ENCODE results near the gene PSMB5. TPM values are rescaled to one million over a fixed set of nuclear protein-coding genes. Genes with fewer than 3 reads are reported as not detected.

The PSMB5 gene
- total RNA-seq, 1 experiment from 2014 or later: 162 TPM

DNA sequence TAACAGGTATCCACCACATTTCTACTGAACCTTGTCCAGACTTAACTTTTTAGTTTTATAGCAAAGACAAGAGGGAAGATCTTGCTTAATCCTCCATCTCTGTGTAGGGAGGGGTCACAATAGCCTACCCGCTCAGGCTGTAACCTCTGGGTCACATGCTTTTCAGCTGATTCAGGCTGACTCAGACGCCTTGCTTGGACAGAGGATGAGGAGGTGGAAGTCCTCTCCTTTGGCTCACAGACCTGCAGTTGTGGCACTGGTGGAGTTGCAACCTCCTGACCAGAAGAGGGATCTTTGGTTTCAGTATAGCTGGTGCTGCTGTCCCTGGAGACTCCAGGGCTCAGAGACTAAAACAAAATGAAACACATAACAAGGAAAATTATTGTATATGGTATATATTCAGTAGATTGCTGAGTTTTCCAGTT is 44.0 kb upstream of the PSMB5 start:
- H3K9me3 Mint-ChIP-seq (ENCODE audit: unreplicated experiment): no peaks in the 10 kb centered on the region
- intact Hi-C loops (cut with micrococcal nuclease): loop anchor here (2.0 to 5.0 kb wide), 2 partner anchors 16 to 109 kb away; partner anchors contain the start of genes ACIN1 and C14orf119
- H3K4me1 Mint-ChIP-seq (ENCODE audit: insufficient read depth, unreplicated experiment): peaks cover 25% of the 10 kb centered on the region
- H3K27me3 Mint-ChIP-seq (ENCODE audit: insufficient read depth, unreplicated experiment): no peaks in the 10 kb centered on the region
- no peak overlapping the region for H3K4me3 Mint-ChIP-seq (ENCODE audit: unreplicated experiment)
- ChIA-PET POLR2A (interaction anchor here (0.7 to 3.6 kb wide), 7 partner anchors 9 to 123 kb away, joined by 3 to 74 read pairs (median 3); partner anchors contain the start of genes ACIN1 and C14orf119), CTCF (interaction anchor here (0.5 to 8.5 kb wide), 13 partner anchors 10 to 228 kb away, joined by 4 to 110 read pairs (median 14); partner anchors contain the start of genes ACIN1, C14orf119 and CDH24)
- TF ChIP-seq, protein P1, sequence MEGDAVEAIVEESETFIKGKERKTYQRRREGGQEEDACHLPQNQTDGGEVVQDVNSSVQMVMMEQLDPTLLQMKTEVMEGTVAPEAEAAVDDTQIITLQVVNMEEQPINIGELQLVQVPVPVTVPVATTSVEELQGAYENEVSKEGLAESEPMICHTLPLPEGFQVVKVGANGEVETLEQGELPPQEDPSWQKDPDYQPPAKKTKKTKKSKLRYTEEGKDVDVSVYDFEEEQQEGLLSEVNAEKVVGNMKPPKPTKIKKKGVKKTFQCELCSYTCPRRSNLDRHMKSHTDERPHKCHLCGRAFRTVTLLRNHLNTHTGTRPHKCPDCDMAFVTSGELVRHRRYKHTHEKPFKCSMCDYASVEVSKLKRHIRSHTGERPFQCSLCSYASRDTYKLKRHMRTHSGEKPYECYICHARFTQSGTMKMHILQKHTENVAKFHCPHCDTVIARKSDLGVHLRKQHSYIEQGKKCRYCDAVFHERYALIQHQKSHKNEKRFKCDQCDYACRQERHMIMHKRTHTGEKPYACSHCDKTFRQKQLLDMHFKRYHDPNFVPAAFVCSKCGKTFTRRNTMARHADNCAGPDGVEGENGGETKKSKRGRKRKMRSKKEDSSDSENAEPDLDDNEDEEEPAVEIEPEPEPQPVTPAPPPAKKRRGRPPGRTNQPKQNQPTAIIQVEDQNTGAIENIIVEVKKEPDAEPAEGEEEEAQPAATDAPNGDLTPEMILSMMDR (IDR thresholded peaks at IDR 0.05; ENCODE audit: unreplicated experiment): no peak
- no TSS peak for BruUV-seq (replicated peaks)
- peaks cover 96% of the 10 kb centered on the region for H3K36me3 Mint-ChIP-seq (ENCODE audit: insufficient read depth, unreplicated experiment)
- peak overlapping the region; percentile 49 for H3K27ac Mint-ChIP-seq (ENCODE audit: low read depth, unreplicated experiment)
- peak; percentile 92 for DNase-seq (ENCODE audit: unreplicated experiment)

DNA sequence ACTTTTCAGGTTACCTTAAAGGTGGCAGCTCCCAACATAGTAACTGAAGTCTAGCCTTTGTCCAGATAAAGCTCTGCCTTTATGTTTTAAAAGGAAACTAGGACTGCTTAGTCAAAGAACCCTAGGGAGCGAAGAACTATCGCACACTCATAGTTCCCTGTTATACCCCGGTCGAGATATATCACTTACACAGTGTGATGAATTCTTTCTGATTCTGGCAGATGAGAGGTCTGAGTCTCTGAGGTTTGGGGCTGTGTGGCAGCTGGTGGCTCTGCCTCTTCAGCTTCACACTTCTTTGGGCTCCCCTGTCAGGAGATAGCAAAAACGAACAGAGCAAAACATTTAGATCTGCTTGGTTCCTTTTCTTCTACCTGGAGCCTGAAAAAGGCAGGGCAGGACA is 43.3 kb upstream of the PSMB5 start:
- H3K9me3 Mint-ChIP-seq (ENCODE audit: unreplicated experiment): no peaks in the 10 kb centered on the region
- TF ChIP-seq, protein P1 (IDR thresholded peaks at IDR 0.05; ENCODE audit: unreplicated experiment): no peak
- H3K36me3 Mint-ChIP-seq (ENCODE audit: insufficient read depth, unreplicated experiment): peaks cover 96% of the 10 kb centered on the region
- H3K27ac Mint-ChIP-seq (ENCODE audit: low read depth, unreplicated experiment): peak overlapping the region; percentile 42
- peaks cover 25% of the 10 kb centered on the region for H3K4me1 Mint-ChIP-seq (ENCODE audit: insufficient read depth, unreplicated experiment)
- CTCF ChIA-PET: interaction anchor here (0.5 to 8.5 kb wide), 22 partner anchors 11 to 226 kb away, joined by 3 to 110 read pairs (median 6); partner anchors contain the start of genes ACIN1, C14orf119, CDH24 and SLC7A8
- DNase-seq (ENCODE audit: unreplicated experiment): no peak
- BruUV-seq (replicated peaks): no TSS peak
- POLR2A ChIA-PET: interaction anchor here (0.6 to 3.6 kb wide), 10 partner anchors 8 to 149 kb away, joined by 3 to 74 read pairs (median 4); partner anchors contain the start of genes ACIN1, C14orf119, PRMT5 and SLC7A8
- no peak overlapping the region for H3K4me3 Mint-ChIP-seq (ENCODE audit: unreplicated experiment)
- H3K27me3 Mint-ChIP-seq (ENCODE audit: insufficient read depth, unreplicated experiment): no peaks in the 10 kb centered on the region
- intact Hi-C loops (cut with micrococcal nuclease): loop anchor here (2.0 to 5.0 kb wide), 3 partner anchors 17 to 109 kb away; partner anchors contain the start of genes ACIN1 and C14orf119

DNA sequence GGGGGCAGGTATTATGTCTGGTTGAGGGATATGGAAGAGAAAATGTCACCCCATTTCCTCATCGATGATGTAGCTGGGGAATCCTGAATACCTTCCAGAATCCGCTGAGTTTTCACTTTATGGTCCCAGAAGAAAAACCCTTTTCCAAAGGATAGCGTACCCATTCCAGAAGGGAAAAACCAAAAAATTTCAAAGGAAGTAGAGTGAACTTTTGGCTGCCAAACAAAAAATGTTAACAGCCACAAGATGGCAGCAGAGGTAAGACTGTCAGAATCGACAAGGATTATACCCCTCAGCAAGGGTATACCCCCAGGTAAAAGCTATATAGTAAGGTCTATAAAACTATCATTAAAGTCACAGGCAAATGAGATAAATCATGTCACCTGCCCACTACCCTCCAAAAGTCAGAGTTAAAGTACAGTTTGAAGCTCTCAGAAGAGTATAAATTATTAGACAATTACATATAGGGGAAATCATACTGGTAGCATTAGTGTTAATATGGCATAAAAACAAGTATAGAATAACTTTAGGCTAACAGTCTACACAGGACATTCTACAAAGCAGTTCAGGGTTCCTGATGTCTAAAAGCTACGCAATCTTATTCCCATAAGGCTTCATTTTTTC is 42.2 kb upstream of the PSMB5 start:
- Mint-ChIP-seq H3K27ac (ENCODE audit: low read depth, unreplicated experiment) (no peak overlapping the region), H3K4me1 (ENCODE audit: insufficient read depth, unreplicated experiment) (peaks cover 30% of the 10 kb centered on the region), H3K9me3 (ENCODE audit: unreplicated experiment) (no peaks in the 10 kb centered on the region), H3K4me3 (ENCODE audit: unreplicated experiment) (no peak overlapping the region), H3K27me3 (ENCODE audit: insufficient read depth, unreplicated experiment) (no peaks in the 10 kb centered on the region), H3K36me3 (ENCODE audit: insufficient read depth, unreplicated experiment) (peaks cover 98% of the 10 kb centered on the region)
- no TSS peak for BruUV-seq (replicated peaks)
- intact Hi-C loops (cut with micrococcal nuclease): loop anchor here (2.0 to 5.0 kb wide), 2 partner anchors 32 to 110 kb away; no protein-coding TSS in a partner anchor
- TF ChIP-seq, protein P1 (IDR thresholded peaks at IDR 0.05; ENCODE audit: unreplicated experiment): peak; percentile 55
- POLR2A ChIA-PET: interaction anchor here (0.7 to 3.6 kb wide), 7 partner anchors 14 to 148 kb away, joined by 3 to 74 read pairs (median 4); partner anchors contain the start of genes ACIN1, AJUBA, C14orf119 and PRMT5
- DNase-seq (ENCODE audit: unreplicated experiment): peak; percentile 48
- CTCF ChIA-PET: interaction anchor here (0.6 to 8.5 kb wide), 43 partner anchors 10 to 751 kb away, joined by 3 to 110 read pairs (median 4); partner anchors contain the start of genes ACIN1, C14orf119, CDH24 and SLC7A8

DNA sequence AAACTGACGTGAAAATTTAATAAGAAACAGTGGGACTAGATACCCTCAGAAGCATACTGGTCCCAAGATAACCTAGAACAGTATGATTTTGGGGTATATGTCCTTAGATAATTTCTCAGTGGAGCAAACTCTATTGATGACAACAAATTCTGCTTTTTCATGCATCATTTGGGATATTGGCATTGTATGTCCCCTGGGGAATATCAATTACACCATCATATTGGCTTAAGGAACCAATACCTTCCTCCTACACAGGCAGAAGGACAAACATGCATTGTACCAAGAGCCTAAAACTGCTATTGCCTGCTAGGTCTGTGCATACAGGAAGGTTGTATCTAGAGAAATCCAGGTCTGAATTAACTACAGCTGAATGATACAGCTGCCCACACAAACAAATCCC is 40.2 kb upstream of the PSMB5 start:
- peaks cover 34% of the 10 kb centered on the region for H3K4me1 Mint-ChIP-seq (ENCODE audit: insufficient read depth, unreplicated experiment)
- H3K9me3 Mint-ChIP-seq (ENCODE audit: unreplicated experiment): no peaks in the 10 kb centered on the region
- no peak for DNase-seq (ENCODE audit: unreplicated experiment)
- intact Hi-C loops (cut with micrococcal nuclease): loop anchor here (5.0 kb wide), 1 partner anchor 112 kb away; no protein-coding TSS in a partner anchor
- POLR2A ChIA-PET: interaction anchor here (0.6 to 1.2 kb wide), 3 partner anchors 13 to 189 kb away, joined by 4 to 5 read pairs (median 4); partner anchors contain the start of genes ACIN1 and C14orf119
- H3K4me3 Mint-ChIP-seq (ENCODE audit: unreplicated experiment): no peak overlapping the region
- CTCF ChIA-PET: interaction anchor here (0.6 to 7.7 kb wide), 8 partner anchors 14 to 305 kb away, joined by 3 to 105 read pairs (median 4); partner anchors contain the start of genes ACIN1 and C14orf119
- H3K27ac Mint-ChIP-seq (ENCODE audit: low read depth, unreplicated experiment): no peak overlapping the region
- no TSS peak for BruUV-seq (replicated peaks)
- peaks cover 90% of the 10 kb centered on the region for H3K36me3 Mint-ChIP-seq (ENCODE audit: insufficient read depth, unreplicated experiment)
- no peaks in the 10 kb centered on the region for H3K27me3 Mint-ChIP-seq (ENCODE audit: insufficient read depth, unreplicated experiment)
- TF ChIP-seq, protein P1 (IDR thresholded peaks at IDR 0.05; ENCODE audit: unreplicated experiment): no peak

Measured in MCF 10A (cell line).